Hepatic stellate cell (primary cell): ENCODE data around the gene GADL1.
A peak's percentile ranks its signal among the peaks of the same experiment; 100 is the strongest.

ENCODE experiments used
- DNase-seq: peaks from one replicate; pipeline ENCODE4 v3.0.0; 2011; ENCODE audit warnings: low spot score

Gene GADL1

DNA sequence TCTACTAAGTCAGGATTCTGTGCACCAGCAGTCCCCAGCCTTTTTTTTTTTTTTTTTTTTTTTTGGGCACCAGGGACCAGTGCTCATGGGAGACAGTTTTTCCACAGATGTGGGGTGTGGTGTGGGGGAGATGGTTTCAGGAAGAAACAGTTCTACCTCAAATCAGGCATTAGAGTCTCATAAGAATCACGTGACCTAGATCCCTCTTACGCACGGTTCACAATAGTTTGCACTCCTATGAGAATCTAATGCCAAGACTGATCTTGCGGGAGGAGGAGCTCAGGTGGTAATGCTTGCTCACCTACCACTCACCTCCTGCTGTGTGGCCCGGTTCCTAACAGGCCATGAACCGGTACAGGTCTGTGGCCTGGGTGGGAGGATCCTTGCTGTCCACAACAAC is 88.8 kb downstream of the GADL1 start:
- no peak for DNase-seq

DNA sequence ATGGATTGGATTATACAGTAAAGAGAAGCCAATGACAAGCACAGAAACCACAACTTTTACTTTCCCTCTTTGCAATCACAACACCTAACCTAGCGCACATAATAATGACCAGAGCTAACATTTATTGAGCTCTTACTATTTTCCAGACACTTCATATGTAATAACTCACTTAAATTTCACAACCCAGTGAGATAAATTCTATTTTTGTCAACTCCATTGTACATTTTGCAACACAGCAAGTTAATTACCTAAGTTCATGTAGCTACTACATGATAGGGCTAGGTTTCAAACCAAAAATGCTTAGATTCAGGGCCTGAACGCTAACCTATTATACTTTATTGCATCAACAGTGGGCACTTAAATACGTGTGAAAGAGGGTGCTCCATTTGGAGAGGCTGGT is 89.5 kb downstream of the GADL1 start:
- DNase-seq = no peak

DNA sequence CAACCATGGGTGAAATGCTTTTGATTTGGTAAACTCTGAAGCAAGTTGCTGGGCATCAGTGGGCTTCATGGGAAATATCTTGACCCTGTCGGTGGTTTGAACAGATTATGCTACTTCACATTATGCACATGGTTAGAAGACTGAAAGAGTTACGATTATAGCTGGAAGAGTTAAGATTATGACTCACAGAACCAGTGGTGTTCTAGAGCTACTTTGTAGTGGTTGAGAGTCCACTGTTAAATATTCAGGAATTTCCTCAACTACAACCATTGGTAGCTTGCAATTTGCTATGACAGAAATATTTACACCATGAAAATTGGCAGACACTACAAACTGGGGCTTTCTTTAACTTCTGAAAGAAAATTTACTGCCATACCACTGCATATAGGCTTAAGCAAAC is 99.3 kb downstream of the GADL1 start:
- no peak for DNase-seq

DNA sequence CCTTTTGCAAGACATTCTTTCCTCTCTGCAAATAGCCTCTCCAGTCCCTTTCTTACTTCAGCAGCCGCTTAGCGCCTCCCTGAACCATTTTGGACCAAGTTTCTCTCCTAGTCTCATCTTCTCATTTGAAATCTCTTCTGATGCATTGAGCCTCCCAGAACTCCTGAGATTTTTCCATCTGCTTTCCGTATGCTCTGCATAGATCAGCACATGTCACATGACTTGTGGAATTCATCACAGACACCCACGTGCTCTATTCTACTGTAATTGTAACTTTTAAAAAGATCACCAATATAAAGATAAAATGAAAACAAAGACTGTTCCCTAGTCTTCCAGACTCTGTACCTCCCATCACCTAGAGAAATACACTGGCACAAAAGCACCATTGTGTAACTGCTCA is 100.7 kb downstream of the GADL1 start:
- DNase-seq = no peak

DNA sequence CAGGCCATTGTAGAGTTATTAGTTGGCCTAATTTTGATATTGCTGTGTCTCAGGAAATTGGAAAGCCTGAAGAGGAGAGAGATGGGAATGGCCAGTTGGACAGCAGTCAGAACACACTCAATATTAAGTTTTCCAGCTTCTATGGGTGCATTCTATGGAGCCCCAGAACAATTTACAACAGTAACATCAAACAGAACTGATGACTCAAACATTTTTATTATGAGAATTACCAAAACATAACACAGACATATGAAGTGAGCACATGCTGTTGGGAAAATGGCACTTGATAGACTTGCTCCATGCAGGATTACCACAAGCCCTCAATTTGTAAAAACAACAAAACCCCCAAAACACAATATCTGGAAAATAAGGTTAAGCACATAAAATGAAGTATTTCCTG is 104.3 kb downstream of the GADL1 start:
- DNase-seq = no peak

GRCh38 chr3:30786365-30786764 is 108.1 kb downstream of the GADL1 start:
- DNase-seq = no peak

- DNase-seq = peak; percentile 19
Observed at GRCh38 chr3:30779686-30780287, 114.7 kb downstream of the GADL1 start.

- no peak for DNase-seq
Observed at GRCh38 chr3:30778933-30779332, 115.5 kb downstream of the GADL1 start.

DNA sequence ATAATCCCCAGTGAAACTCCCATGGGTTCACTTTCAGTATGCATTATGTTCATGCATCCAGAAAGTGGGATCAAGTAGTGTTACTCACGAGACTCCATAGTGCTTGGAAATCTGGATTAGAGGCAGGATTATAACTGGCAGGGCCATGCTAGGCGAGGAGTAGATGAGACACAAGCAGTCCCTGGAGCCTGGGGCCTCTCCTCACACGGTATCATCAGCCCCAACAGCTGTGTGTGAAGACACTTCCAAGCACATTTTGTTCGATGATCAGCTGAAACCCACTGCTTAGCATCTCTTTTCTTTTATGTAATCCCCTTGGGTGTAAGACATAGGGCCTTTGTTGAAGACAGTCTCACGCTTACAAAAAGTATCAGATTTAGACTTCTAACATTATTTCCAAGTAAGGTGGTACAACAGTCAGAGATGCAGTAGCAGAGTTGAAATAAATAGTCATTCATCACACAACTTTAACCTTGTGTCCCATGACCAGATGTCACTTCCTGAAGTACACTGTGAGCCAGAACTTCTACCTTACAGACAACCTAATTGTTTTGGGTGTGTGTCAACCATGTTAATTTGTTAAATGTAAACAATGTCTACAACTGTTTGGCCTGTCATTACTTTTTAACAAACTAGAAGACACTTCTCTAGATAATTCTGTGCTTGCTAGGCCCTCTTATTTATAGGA is 116.9 kb downstream of the GADL1 start:
- DNase-seq = no peak

- no peak for DNase-seq
Observed at GRCh38 chr3:30776186-30776815, 118.2 kb downstream of the GADL1 start.

- DNase-seq = no peak
Observed at GRCh38 chr3:30775040-30775439, 119.4 kb downstream of the GADL1 start.

DNA sequence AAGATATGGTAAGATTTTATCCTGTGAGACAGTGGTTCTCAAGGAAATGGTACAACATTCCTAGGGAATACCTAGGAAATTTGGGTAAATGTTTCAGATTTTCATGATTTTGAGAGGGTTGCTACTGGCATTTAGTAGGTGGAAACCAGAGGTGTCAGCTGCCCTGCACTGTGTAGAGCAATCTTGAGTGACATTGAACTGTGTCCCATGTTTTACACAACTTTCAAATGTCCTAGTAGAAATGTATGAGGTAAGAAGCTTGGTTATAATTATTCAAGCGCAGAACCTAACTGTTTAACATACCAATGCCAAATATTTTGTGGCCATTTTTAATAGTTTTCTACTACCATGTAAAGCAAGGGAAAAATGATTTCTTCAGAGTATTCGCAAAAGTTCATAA is 120.4 kb downstream of the GADL1 start:
- DNase-seq = no peak

GRCh38 chr3:30770387-30770786 is 124.1 kb downstream of the GADL1 start:
- peak; percentile 53 for DNase-seq

GRCh38 chr3:30768703-30769550 is 125.5 kb downstream of the GADL1 start:
- peak; percentile 22 for DNase-seq

GRCh38 chr3:30768046-30768445 is 126.4 kb downstream of the GADL1 start:
- no peak for DNase-seq

GRCh38 chr3:30766522-30766921 is 127.9 kb downstream of the GADL1 start:
- DNase-seq = no peak

- no peak for DNase-seq
Observed at GRCh38 chr3:30764891-30765290, 129.6 kb downstream of the GADL1 start.

- no peak for DNase-seq
Observed at GRCh38 chr3:30764281-30764680, 130.2 kb downstream of the GADL1 start.

- no peak for DNase-seq
Observed at GRCh38 chr3:30761374-30761773, 133.1 kb downstream of the GADL1 start.

DNA sequence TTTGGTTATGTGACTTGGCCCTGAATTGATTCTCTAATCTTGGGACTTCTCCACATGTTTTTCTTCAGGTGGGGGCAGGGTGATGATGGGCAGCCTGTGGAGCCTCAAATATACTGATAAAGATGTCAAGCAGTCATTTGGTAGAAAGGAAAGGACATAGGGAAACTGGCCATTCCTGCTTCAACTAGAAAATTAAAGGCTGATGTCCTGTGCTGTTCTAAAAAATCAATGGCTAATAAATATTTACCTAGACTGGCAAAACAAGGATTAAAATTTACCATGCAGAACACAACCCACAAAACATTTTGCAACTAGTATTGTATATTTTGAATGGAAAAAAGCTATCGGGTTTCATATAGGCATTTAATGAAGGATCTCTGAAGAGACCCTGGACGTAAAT is 133.7 kb downstream of the GADL1 start:
- DNase-seq = no peak

GRCh38 chr3:30760040-30760695 is 134.3 kb downstream of the GADL1 start:
- no peak for DNase-seq

DNA sequence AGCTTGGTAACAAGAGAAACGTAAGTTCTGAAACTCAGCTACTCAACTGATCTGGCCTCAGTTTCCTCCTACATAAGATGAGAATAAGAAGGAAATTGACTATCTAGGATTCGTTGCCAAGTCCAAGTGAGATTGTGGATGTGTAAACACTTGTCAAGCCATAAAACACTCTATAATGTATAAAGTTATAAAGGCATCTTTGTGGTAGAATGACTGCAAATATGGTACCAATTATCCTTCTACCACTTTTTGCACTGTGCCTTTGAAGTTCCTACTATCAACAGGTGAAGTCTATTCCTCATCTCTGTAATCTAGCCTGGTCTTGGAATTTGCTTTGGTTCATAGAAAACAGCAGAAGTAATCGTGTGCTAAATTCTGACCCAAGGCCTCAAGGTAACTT is 138.2 kb downstream of the GADL1 start:
- no peak for DNase-seq
